Endothelial cell (in vitro differentiated cells): Measurements from ENCODE around the gene LRRC55. TPM values are rescaled to one million over a fixed set of nuclear protein-coding genes. Genes with fewer than 3 reads are reported as not detected.

ENCODE experiments used
- DNase-seq: peaks from one replicate; pipeline ENCODE4 v3.0.0; 2021; ENCODE audit warnings: low spot score
- H3K27ac Mint-ChIP-seq: one replicate; pipeline ENCODE4 v1.8.0; 2021; ENCODE audit warnings: mixed read lengths, inconsistent platforms; ENCODE audit not compliant: unreplicated experiment
- H3K27me3 Mint-ChIP-seq: one replicate; pipeline ENCODE4 v1.8.0; 2021; ENCODE audit warnings: mild to moderate bottlenecking, moderate library complexity, mixed read lengths, inconsistent platforms; ENCODE audit not compliant: unreplicated experiment
- H3K36me3 Mint-ChIP-seq: one replicate; pipeline ENCODE4 v1.8.0; 2021; ENCODE audit warnings: mild to moderate bottlenecking, low read depth, mixed read lengths, inconsistent platforms; ENCODE audit not compliant: unreplicated experiment
- H3K4me1 Mint-ChIP-seq: one replicate; pipeline ENCODE4 v1.8.0; 2021; ENCODE audit warnings: mild to moderate bottlenecking, mixed read lengths, inconsistent platforms; ENCODE audit not compliant: unreplicated experiment
- H3K4me3 Mint-ChIP-seq: one replicate; pipeline ENCODE4 v1.8.0; 2021; ENCODE audit warnings: mild to moderate bottlenecking, mixed read lengths, inconsistent platforms; ENCODE audit not compliant: unreplicated experiment
- H3K9me3 Mint-ChIP-seq: one replicate; pipeline ENCODE4 v1.8.0; 2021; ENCODE audit warnings: mixed read lengths, inconsistent platforms; ENCODE audit not compliant: unreplicated experiment
- CTCF ChIP-seq: fragments of 200-600 bp; sonication (generic); IDR thresholded peaks from one replicate; pipeline ENCODE4 v1.5.0; 2021; ENCODE audit warnings: antibody characterized with exemption; ENCODE audit not compliant: unreplicated experiment
- total RNA-seq: library from RNA; stranded (reverse); fragmentation: NEBNext Ultra II Directional; extraction: Animal tissue kit (Norgen Biotek cat#: 25700); gene quantifications from one replicate; pipeline ENCODE4 v1.2.1, GENCODE V29; 2021; ENCODE audit not compliant: unreplicated experiment

The LRRC55 gene
- total RNA-seq, 1 donor from 2014 or later = 4.7 TPM

DNA sequence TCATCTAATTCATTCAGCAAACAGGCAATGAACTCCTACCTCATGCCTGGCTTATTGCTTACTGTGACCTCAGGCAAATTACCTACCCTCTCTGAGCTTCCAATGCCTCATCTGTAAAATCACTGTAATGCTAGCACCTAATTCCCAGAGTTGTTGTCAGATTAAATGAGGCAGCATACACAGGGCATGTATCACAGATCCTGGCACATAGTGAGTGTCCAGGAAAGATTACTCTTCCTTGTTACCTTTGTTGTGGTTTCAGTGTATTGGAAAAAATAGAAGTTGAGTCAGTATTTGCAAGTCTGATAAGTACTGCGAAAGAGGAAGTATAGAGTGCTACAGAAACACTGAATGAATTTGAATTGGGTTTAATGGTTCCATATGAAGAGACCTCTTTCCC lies 26.4 kb upstream of the LRRC55 start:
- no peak overlapping the region for H3K27ac Mint-ChIP-seq
- no peaks in the 10 kb centered on the region for H3K9me3 Mint-ChIP-seq
- H3K36me3 Mint-ChIP-seq = no peaks in the 10 kb centered on the region
- TF ChIP-seq CTCF = no peak
- peaks cover 7% of the 10 kb centered on the region for H3K4me1 Mint-ChIP-seq
- H3K4me3 Mint-ChIP-seq = no peak overlapping the region
- DNase-seq = no peak
- peaks cover 3% of the 10 kb centered on the region for H3K27me3 Mint-ChIP-seq

- DNase-seq = no peak
- H3K36me3 Mint-ChIP-seq = no peaks in the 10 kb centered on the region
- peaks cover 3% of the 10 kb centered on the region for H3K27me3 Mint-ChIP-seq
- no peak for TF ChIP-seq CTCF
- no peak overlapping the region for H3K27ac Mint-ChIP-seq
- no peak overlapping the region for H3K4me3 Mint-ChIP-seq
- peaks cover 7% of the 10 kb centered on the region for H3K4me1 Mint-ChIP-seq
- no peaks in the 10 kb centered on the region for H3K9me3 Mint-ChIP-seq
Measured at GRCh38 chr11:57155838-57156607, 25.7 kb upstream of the LRRC55 start.

DNA sequence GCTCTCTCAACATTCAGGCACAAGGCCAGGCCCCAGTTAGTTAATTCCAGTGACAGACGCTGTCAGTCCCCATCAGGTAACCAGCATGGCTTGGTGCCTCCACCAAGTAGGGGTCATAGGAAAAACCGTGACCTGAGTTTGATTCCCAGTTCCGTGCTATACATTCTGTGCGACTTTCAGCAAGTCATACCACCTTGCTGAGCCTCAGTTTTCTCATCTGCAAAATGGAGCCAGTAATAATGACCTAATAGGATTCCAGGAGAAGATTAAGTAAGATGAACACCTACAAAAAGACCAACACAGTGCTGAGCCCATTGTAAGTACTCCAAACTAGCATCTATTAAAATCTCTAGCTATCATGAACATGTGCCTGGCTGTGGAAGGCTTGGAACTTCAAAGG lies 24.8 kb upstream of the LRRC55 start:
- DNase-seq = no peak
- Mint-ChIP-seq H3K27ac (no peak overlapping the region), H3K36me3 (no peaks in the 10 kb centered on the region), H3K27me3 (peaks cover 3% of the 10 kb centered on the region), H3K9me3 (no peaks in the 10 kb centered on the region), H3K4me1 (peaks cover 7% of the 10 kb centered on the region), H3K4me3 (no peak overlapping the region)
- TF ChIP-seq CTCF = no peak

DNA sequence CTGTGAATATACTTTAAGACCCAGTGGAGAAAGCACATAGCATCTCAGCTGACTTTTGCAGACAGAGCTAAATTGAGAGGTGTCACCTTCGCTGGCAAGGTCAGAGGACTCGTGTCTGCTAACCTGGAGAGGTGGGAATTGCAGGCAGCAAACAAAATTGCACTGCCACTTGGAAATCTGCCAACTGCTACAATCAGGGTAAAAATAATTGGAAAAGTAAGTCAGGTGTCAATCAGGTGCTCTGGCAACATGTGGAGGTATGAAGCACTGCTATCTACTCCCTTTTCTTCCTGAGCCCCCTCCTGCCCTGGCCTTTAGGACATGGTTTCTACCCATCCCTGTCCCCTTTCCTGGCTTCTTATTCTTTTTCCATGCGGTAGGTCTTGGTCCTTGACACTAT lies 24.1 kb upstream of the LRRC55 start:
- Mint-ChIP-seq H3K27me3 (peaks cover 3% of the 10 kb centered on the region), H3K27ac (no peak overlapping the region), H3K36me3 (no peaks in the 10 kb centered on the region), H3K4me3 (no peak overlapping the region), H3K4me1 (peaks cover 7% of the 10 kb centered on the region), H3K9me3 (no peaks in the 10 kb centered on the region)
- no peak for TF ChIP-seq CTCF
- no peak for DNase-seq

- no peak overlapping the region for H3K27ac Mint-ChIP-seq
- H3K9me3 Mint-ChIP-seq = no peaks in the 10 kb centered on the region
- no peak for TF ChIP-seq CTCF
- DNase-seq = no peak
- H3K4me3 Mint-ChIP-seq = no peak overlapping the region
- H3K27me3 Mint-ChIP-seq = peaks cover 3% of the 10 kb centered on the region
- H3K36me3 Mint-ChIP-seq = no peaks in the 10 kb centered on the region
- peaks cover 7% of the 10 kb centered on the region for H3K4me1 Mint-ChIP-seq
Measured at GRCh38 chr11:57158180-57158579, 23.6 kb upstream of the LRRC55 start.
